Progenitor cell of endocrine pancreas (in vitro differentiated cells): ENCODE data around the gene GPN3. TPM values are rescaled to one million over a fixed set of nuclear protein-coding genes. Genes with fewer than 3 reads are reported as not detected.
A peak's percentile ranks its signal among the peaks of the same experiment; 100 is the strongest.
"Not testable (repeated sequence)": the region's sequence is repeated elsewhere in the genome, so short reads cannot be mapped to it uniquely, and the experiment has no call there.

Source experiments
- DNase-seq: peaks from one replicate; pipeline ENCODE4 v3.0.0; 2021; ENCODE audit warnings: low spot score; ENCODE audit not compliant: unreplicated experiment
- H3K27ac Mint-ChIP-seq: 2 replicates; pipeline ENCODE4 v1.8.0; 2021; ENCODE audit warnings: mild to moderate bottlenecking, moderate library complexity, mixed read lengths
- H3K27me3 Mint-ChIP-seq: 2 replicates; pipeline ENCODE4 v1.8.0; 2021; ENCODE audit warnings: mixed read lengths
- H3K36me3 Mint-ChIP-seq: 2 replicates; pipeline ENCODE4 v1.8.0; 2022; ENCODE audit warnings: mixed read lengths; ENCODE audit not compliant: insufficient read depth
- H3K4me1 Mint-ChIP-seq: 2 replicates; pipeline ENCODE4 v1.8.0; 2021; ENCODE audit warnings: low read depth, mixed read lengths
- H3K4me3 Mint-ChIP-seq: 2 replicates; pipeline ENCODE4 v1.8.0; 2021; ENCODE audit warnings: low read depth, mild to moderate bottlenecking, moderate library complexity, mixed read lengths
- H3K9me3 Mint-ChIP-seq: 2 replicates; pipeline ENCODE4 v1.8.0; 2021; ENCODE audit warnings: low read depth, mixed read lengths
- CTCF ChIP-seq: fragments of 200-600 bp; sonication (generic); IDR thresholded peaks from one replicate; pipeline ENCODE4 v1.5.0; 2021; ENCODE audit warnings: antibody characterized with exemption, mild to moderate bottlenecking; ENCODE audit not compliant: unreplicated experiment
- total RNA-seq: library from RNA; stranded (reverse); gene quantifications from 2 replicates; pipeline ENCODE4 v1.2.1, GENCODE V29; 2021

Gene GPN3
- total RNA-seq, 1 donor from 2014 or later = 18.7 TPM

DNA sequence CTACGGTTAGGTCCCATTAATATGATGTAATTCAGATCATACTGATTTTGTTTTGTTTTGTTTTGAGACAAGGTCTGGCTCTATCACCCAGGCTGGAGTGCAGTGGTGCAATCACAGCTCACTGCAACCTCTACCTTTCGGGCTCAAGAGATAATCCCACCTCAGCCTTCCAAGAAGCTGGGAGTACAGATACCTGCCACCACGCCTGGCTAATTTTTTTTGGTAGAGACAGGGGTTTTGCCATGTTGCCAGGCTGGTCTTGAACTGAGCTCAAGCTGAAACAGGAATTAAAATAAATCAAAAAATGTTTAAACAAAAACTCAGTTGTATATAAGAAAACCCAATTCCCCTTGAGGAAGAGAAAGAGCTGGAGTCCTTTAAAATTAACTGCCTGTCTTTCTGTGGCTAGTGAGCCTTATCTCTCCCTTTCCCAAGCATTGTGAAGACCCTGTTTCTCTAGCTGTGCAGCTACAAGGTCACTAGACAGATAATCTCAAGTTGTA lies 46.8 kb downstream of the GPN3 start:
- Mint-ChIP-seq H3K27ac (no peak overlapping the region), H3K27me3 (no peaks in the 10 kb centered on the region), H3K9me3 (no peaks in the 10 kb centered on the region), H3K4me1 (peaks cover 2% of the 10 kb centered on the region), H3K36me3 (no peaks in the 10 kb centered on the region), H3K4me3 (no peak overlapping the region)
- DNase-seq = no peak
- no peak for TF ChIP-seq CTCF

DNA sequence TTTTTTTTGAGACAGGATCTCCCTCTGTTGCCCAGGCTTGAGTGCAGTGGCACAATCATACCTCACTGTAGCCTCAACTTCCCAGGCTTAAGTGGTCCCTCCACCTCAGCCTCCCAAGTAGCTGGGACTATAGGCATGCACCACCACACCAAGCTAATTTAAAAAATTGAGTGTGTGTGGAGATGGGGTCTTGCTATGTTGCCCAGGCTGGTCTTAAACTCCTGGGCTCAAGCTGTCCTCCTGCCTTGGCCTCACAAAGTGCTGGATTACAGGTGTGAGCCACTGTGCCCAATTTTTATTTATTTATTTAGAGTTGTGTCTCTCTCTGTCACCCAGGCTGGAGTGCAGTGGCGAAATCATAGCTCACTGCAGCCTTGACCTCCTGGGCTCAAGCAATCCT lies 47.4 kb downstream of the GPN3 start:
- H3K4me3 Mint-ChIP-seq, H3K36me3 Mint-ChIP-seq, H3K27ac Mint-ChIP-seq: not testable (repeated sequence)

GRCh38 chr12:110417113-110417512 lies 50.9 kb downstream of the GPN3 start:
- not testable (repeated sequence) for H3K27me3 Mint-ChIP-seq, H3K9me3 Mint-ChIP-seq, H3K4me3 Mint-ChIP-seq, H3K36me3 Mint-ChIP-seq, H3K27ac Mint-ChIP-seq, DNase-seq, H3K4me1 Mint-ChIP-seq

More for the DNA sequence above, 47.4 kb downstream of the GPN3 start:
- H3K9me3 Mint-ChIP-seq, H3K27me3 Mint-ChIP-seq, H3K4me1 Mint-ChIP-seq, DNase-seq: not testable (repeated sequence)

- not testable (repeated sequence) for H3K36me3 Mint-ChIP-seq, H3K4me3 Mint-ChIP-seq, DNase-seq, H3K4me1 Mint-ChIP-seq, H3K9me3 Mint-ChIP-seq, H3K27ac Mint-ChIP-seq
- peaks cover 10% of the 10 kb centered on the region for H3K27me3 Mint-ChIP-seq
These were observed 58.0 kb downstream of the GPN3 start for GRCh38 chr12:110410086-110410485.

DNA sequence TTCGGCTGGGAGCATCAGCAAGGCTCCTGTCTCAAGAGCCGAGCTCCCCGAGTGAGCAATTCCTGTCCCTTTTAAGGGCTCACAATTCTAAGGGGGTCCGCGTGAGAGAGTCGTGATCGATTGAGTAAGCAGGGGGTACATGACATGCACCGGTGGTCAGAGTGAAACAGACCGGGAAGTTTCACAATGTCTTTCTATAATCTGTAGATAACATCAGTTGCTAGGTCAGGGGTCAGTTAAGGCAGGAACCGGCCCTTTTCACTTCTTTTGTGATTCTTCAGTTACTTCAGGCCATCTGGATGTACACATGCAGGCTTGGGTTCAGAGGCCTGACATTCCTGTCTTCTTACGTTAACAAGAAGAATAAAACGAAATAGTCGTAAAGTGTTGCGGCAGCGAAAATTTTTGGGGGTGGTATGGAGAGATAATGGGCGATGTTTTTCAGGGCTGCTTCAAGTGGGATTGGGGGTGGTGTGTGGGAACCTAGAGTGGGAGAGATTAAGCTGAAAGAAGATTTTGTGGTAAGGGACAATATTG lies 62.9 kb downstream of the GPN3 start:
- H3K9me3 Mint-ChIP-seq, H3K36me3 Mint-ChIP-seq, H3K4me1 Mint-ChIP-seq, H3K27ac Mint-ChIP-seq, H3K4me3 Mint-ChIP-seq, DNase-seq: not testable (repeated sequence)
- peaks cover 10% of the 10 kb centered on the region for H3K27me3 Mint-ChIP-seq

DNA sequence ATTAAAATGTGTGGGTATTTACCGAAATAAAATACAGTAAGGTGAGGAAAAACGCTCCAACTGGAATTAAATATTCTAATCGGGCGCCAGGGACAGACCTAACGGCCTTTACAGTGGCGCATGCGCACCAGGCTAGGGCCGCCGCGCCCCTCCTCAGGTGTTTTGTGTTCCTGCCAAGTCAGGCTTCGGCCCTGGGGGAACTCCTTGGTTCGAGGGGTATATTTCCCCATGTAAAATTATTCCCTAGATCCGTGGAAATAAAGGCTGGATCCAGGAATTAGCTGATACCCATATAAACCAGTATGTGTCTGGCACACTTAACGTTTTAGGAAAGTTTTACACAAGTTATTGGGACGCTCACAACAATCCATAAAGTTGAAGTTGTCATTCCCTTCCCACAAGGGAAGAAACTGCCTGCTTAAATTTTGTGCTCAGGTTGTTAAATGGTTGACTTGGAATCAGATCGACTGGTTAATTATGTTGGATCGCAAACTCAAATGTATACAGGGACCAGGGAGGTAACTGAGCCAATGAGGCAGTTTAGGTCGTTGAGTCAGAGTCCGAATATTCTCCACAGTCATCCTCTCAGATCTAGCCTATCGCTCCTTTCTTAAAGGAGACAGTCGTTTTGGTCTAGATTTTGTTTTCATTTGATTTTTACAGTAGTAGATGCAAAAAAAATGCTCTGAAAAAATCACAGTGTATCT lies 63.9 kb downstream of the GPN3 start:
- Mint-ChIP-seq H3K4me3 (peak overlapping the region; percentile 99), H3K36me3 (peaks cover 10% of the 10 kb centered on the region), H3K4me1 (peaks cover 6% of the 10 kb centered on the region), H3K27me3 (peaks cover 3% of the 10 kb centered on the region), H3K27ac (peak overlapping the region; percentile 100), H3K9me3 (no peaks in the 10 kb centered on the region)
- TF ChIP-seq CTCF = no peak
- DNase-seq = peak; percentile 71

GRCh38 chr12:110403146-110403975 lies 64.7 kb downstream of the GPN3 start, which contains the start of gene ANAPC7:
Gene ANAPC7 (minus strand): TSS chr12:110403708. CDS start chr12:110403627, 81 bp downstream.
- Mint-ChIP-seq H3K27ac (peak within 1 kb of the TSS; percentile 100), H3K27me3 (no peaks in the 10 kb centered on the region), H3K4me1 (peaks cover 6% of the 10 kb centered on the region), H3K36me3 (peaks cover 10% of the 10 kb centered on the region), H3K9me3 (no peaks in the 10 kb centered on the region), H3K4me3 (peak within 1 kb of the TSS; percentile 99)
- peak; percentile 87 for DNase-seq
- peak; percentile 13 for TF ChIP-seq CTCF
